ENCODE measurements around the gene VSIG10L2.
"Not testable (repeated sequence)": the region's sequence is repeated elsewhere in the genome, so short reads cannot be mapped to it uniquely, and the experiment has no call there.

The VSIG10L2 gene

GRCh38 chr11:125945797-125946520 lies at the start of gene VSIG10L2:
VSIG10L2 (plus strand) TSS chr11:125946044; CDS start chr11:125946056, 12 bp downstream.
- DNase-seq: peak; percentile 26

- DNase-seq: no peak
These were observed 44.0 kb upstream of the VSIG10L2 start for GRCh38 chr11:125901872-125902271.

- DNase-seq: no peak
These were observed 43.4 kb upstream of the VSIG10L2 start for GRCh38 chr11:125902277-125902926.

GRCh38 chr11:125902927-125903710 lies 42.7 kb upstream of the VSIG10L2 start, which contains the start of gene PUS3:
PUS3 (minus strand) TSS chr11:125903206; CDS start chr11:125896284, 6,922 bp downstream.
- DNase-seq: peak; percentile 77

GRCh38 chr11:125903711-125904659 lies 41.9 kb upstream of the VSIG10L2 start, which contains the start of gene DDX25:
DDX25 (plus strand) TSS chr11:125904508; CDS start chr11:125904518, 10 bp downstream.
- DNase-seq: no peak

- DNase-seq: no peak
These were observed 41.2 kb upstream of the VSIG10L2 start for GRCh38 chr11:125904678-125905077.

GRCh38 chr11:125910226-125910849 lies 35.5 kb upstream of the VSIG10L2 start:
- no peak for DNase-seq

- not testable (repeated sequence) for DNase-seq
These were observed 31.2 kb upstream of the VSIG10L2 start for GRCh38 chr11:125914601-125915000.

- no peak for DNase-seq
These were observed 29.0 kb upstream of the VSIG10L2 start for GRCh38 chr11:125916683-125917347.

- DNase-seq: peak; percentile 3
These were observed 27.6 kb upstream of the VSIG10L2 start for GRCh38 chr11:125918140-125918840.

GRCh38 chr11:125921042-125921441 lies 24.8 kb upstream of the VSIG10L2 start:
- no peak for DNase-seq

- no peak for DNase-seq
These were observed 23.7 kb upstream of the VSIG10L2 start for GRCh38 chr11:125922156-125922555.

- peak; percentile 63 for DNase-seq
These were observed 22.7 kb upstream of the VSIG10L2 start for GRCh38 chr11:125923012-125923579.

- DNase-seq: no peak
These were observed 22.2 kb upstream of the VSIG10L2 start for GRCh38 chr11:125923633-125924032.

- no peak for DNase-seq
These were observed 21.3 kb upstream of the VSIG10L2 start for GRCh38 chr11:125924384-125925007.

- DNase-seq: no peak
These were observed 20.6 kb upstream of the VSIG10L2 start for GRCh38 chr11:125925247-125925740.

GRCh38 chr11:125925804-125926203 lies 20.0 kb upstream of the VSIG10L2 start:
- DNase-seq: no peak

GRCh38 chr11:125926682-125927081 lies 19.2 kb upstream of the VSIG10L2 start:
- DNase-seq: no peak

GRCh38 chr11:125929445-125930075 lies 16.3 kb upstream of the VSIG10L2 start:
- no peak for DNase-seq
